Ovary (tissue), 3 donors: Measurements from ENCODE around the gene SCYGR1.

Experiments used
- POLR2A ChIP-seq: fragments of 450-650 bp; IDR thresholded peaks from one replicate; pipeline ENCODE4 v1.6.1; 2017; ENCODE audit warnings: antibody characterized with exemption, mild to moderate bottlenecking, moderate library complexity
- TF ChIP-seq, protein P1 (sequence below), 3 donors: fragments of 450-650 bp in 2 of 3; fragments of 200-600 bp in 1 of 3; IDR thresholded peaks; one replicate each; pipeline versions ENCODE4 v1.5.1 to v1.8.0; 2016 to 2022; ENCODE audit warnings: antibody characterized with exemption in 3 of 3, mild to moderate bottlenecking in 1 of 3
- donor health status: DM: no; HTN: no; CAD: no.

- TF ChIP-seq, protein P1, sequence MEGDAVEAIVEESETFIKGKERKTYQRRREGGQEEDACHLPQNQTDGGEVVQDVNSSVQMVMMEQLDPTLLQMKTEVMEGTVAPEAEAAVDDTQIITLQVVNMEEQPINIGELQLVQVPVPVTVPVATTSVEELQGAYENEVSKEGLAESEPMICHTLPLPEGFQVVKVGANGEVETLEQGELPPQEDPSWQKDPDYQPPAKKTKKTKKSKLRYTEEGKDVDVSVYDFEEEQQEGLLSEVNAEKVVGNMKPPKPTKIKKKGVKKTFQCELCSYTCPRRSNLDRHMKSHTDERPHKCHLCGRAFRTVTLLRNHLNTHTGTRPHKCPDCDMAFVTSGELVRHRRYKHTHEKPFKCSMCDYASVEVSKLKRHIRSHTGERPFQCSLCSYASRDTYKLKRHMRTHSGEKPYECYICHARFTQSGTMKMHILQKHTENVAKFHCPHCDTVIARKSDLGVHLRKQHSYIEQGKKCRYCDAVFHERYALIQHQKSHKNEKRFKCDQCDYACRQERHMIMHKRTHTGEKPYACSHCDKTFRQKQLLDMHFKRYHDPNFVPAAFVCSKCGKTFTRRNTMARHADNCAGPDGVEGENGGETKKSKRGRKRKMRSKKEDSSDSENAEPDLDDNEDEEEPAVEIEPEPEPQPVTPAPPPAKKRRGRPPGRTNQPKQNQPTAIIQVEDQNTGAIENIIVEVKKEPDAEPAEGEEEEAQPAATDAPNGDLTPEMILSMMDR (IDR thresholded peaks at IDR 0.05) = no peak
- no peak for TF ChIP-seq POLR2A
These were observed 23.7 kb upstream of the SCYGR1 start for GRCh38 chr2:227411320-227411989.
